Right ventricle myocardium inferior (tissue), 1 donor: Measurements from ENCODE around the gene RYR2. TPM values are rescaled to one million over a fixed set of nuclear protein-coding genes. Genes with fewer than 3 reads are reported as not detected.
"Not testable (repeated sequence)": the region's sequence is repeated elsewhere in the genome, so short reads cannot be mapped to it uniquely, and the experiment has no call there.

Experiments
- ATAC-seq: fragments of 200-7000 bp; cut with Tn5 transposase; one replicate; pipeline ENCODE4 v1.9.1; 2020; ENCODE audit warnings: mild to moderate bottlenecking, moderate library complexity
- DNase-seq: peaks from one replicate; pipeline ENCODE4 v3.0.0; 2021; ENCODE audit errors: missing footprints
- intact Hi-C: fragments of 100-400 bp; cut with DNase I; formaldehyde crosslinking; loops from one replicate; pipeline ENCODE4 v1.11.0; 2022
- total RNA-seq: library from RNA; stranded (reverse); fragmentation: NEBNext Ultra II Directional; extraction: Animal tissue kit (Norgen Biotek cat#: 25700); gene quantifications from one replicate; pipeline ENCODE4 v1.2.1, GENCODE V29; 2021
- donor health status: DM: no; HTN: yes; CAD: no; lungs with severe emphysema.

The RYR2 gene
- total RNA-seq, 1 donor from 2014 or later, result 694 TPM

GRCh38 chr1:237358555-237358954 is 316.6 kb downstream of the RYR2 start:
- intact Hi-C loops, result no loop called here

DNA sequence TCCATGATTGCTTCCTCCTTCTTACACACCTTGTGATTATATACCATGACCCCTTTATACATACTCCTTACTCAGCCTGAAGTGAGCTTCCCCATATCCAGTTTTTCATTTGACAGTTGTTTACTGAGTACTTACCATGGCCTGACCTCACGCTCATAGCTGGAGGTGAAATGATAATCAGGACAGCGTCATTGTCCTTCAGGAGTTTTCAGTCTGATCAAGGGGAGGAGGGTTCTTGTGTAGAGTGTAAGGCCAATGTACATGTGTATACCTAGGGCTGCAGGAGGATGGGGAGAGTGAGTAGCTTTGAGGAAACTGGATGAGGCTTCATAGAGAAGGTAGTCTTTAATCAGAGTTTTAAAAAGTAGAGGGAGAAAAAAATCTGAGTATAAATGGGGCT is 325.8 kb downstream of the RYR2 start:
- intact Hi-C loops, result no loop called here
- ATAC-seq, result peak; percentile 30
- DNase-seq, result no peak

More at GRCh38 chr1:237358555-237358954, 316.6 kb downstream of the RYR2 start:
- ATAC-seq (peak; percentile 32), DNase-seq (no peak)

GRCh38 chr1:237371477-237371876 is 329.5 kb downstream of the RYR2 start:
- ATAC-seq, intact Hi-C loops: not testable (repeated sequence)

GRCh38 chr1:237383791-237384190 is 341.8 kb downstream of the RYR2 start:
- DNase-seq, result no peak
- intact Hi-C loops, result no loop called here
- no peak for ATAC-seq

More at GRCh38 chr1:237371477-237371876, 329.5 kb downstream of the RYR2 start:
- not testable (repeated sequence) for DNase-seq

DNA sequence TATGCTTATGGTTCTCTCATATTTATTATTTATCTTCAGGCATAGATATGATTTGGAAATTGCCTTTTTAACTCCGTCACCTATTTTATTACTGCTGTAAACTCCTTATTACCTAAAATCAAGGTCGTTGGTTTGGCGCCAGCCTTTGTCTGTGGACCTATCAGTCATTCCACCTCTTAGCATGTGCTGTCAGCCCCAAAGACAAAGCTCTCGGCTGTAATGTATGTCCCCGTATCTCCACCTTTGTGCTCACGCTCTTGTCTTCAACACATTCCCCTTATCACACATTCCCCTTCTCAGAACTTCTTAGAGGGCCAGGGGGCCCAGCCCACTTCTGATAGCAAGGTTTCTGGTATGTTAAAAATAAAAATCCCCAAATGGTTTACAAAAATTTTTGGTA is 342.2 kb downstream of the RYR2 start:
- intact Hi-C loops, result no loop called here
- DNase-seq (no peak), ATAC-seq (peak; percentile 20)

- intact Hi-C loops, result no loop called here
- DNase-seq (no peak), ATAC-seq (no peak)
These were observed 344.6 kb downstream of the RYR2 start for GRCh38 chr1:237386362-237387143.

DNA sequence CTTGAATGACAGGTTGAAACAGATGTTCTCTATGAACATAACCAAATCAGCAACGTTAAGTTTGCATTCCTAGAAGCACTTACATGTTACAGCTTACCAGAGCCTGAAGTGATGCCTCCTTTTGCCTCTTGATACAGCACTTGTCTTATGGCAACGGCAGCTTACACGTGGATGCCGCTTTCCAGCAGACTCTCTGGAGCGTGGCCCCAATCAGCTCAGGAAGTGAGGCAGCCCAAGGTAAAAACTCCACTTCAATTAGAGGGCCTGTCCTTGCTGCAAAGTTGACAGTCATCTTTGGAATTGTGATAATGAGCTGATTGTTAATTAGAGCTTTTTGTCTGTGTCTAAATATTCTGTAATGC is 345.1 kb downstream of the RYR2 start:
- ATAC-seq (no peak), DNase-seq (no peak)
- intact Hi-C loops, result no loop called here

- ATAC-seq, result no peak
- intact Hi-C loops, result no loop called here
- no peak for DNase-seq
These were observed 348.8 kb downstream of the RYR2 start for GRCh38 chr1:237390823-237391222.

DNA sequence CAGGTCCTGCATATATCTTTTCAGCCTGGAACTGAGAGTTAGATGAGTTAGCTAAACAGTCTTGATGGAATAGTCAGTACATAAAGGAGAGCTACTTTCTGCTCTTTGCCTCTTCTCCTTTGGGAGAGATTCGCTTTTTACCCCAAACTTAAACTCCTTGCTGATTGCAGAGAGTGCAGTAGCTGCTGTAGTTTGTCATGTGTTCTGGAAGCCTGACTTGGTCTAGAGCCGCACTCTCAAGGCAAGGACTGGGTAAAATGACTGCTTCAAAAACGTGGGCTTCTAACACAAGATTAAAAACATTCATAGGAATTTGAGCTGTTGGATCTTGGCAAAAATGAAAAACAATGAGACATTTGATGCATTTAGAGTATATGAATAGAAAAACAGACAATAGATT is 351.6 kb downstream of the RYR2 start:
- no peak for ATAC-seq
- intact Hi-C loops, result no loop called here
- no peak for DNase-seq

DNA sequence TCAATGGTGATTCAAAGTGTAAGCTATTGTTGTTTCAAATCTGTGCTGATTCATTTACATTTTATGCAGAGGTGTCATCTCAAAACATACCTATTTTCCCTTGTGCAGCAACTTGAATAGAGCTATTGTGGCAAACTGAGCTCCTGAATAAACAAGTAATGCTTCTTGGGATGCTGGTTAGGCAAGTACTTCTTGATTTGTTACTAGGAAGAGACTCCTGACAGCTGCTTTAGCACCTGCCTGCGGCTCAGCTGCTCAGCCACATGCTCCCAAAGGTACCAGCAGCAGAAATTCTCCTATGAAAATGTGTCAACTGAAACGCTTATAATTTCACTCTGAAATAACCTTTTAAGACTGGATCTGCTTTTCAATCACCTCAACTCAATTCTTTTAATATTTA is 352.3 kb downstream of the RYR2 start:
- intact Hi-C loops, result no loop called here
- ATAC-seq, result no peak
- DNase-seq, result no peak

GRCh38 chr1:237396426-237396825 is 354.4 kb downstream of the RYR2 start:
- ATAC-seq, result no peak
- no peak for DNase-seq
- intact Hi-C loops, result no loop called here

GRCh38 chr1:237398751-237399150 is 356.8 kb downstream of the RYR2 start:
- ATAC-seq (no peak), DNase-seq (no peak)
- intact Hi-C loops, result no loop called here

DNA sequence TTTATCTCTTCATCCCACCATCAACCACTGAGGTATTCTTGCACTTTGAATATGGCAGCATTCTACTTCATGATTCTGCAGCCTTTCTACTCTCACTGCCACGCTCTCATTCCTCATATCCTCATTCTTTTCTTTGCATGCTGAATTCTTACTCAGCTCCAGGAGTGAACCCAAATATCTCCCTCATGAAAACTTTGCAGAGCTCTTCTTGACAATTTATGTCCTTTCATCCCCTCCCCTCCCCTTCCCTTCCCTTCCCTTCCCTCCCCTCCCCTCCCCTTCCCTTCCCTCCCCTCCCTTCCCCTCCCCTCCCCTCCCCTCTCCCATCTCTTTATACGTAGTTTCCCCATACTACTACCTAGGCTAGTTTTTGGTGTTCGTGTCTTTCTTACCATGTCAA is 363.9 kb downstream of the RYR2 start:
- intact Hi-C loops, result no loop called here
- ATAC-seq (no peak), DNase-seq (no peak)

DNA sequence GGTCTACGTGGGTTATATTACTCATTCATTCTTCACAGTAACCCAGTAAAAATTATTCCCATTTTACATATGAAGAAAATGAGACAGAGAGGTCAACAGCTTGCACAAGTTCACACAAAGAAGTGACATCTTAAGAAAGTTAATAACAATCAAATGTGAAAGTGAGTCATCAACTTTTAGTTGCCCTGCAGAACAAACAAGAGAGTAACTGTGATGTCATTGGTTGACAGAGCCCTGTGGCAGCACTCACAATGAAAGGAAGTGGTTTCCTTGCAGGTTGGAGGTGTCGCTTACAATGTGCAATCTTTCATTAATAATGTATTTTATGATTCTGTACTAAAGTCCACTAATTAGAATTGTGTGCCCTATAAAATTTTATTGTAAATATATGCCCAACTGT is 369.6 kb downstream of the RYR2 start:
- ATAC-seq (no peak), DNase-seq (no peak)
- intact Hi-C loops, result no loop called here

DNA sequence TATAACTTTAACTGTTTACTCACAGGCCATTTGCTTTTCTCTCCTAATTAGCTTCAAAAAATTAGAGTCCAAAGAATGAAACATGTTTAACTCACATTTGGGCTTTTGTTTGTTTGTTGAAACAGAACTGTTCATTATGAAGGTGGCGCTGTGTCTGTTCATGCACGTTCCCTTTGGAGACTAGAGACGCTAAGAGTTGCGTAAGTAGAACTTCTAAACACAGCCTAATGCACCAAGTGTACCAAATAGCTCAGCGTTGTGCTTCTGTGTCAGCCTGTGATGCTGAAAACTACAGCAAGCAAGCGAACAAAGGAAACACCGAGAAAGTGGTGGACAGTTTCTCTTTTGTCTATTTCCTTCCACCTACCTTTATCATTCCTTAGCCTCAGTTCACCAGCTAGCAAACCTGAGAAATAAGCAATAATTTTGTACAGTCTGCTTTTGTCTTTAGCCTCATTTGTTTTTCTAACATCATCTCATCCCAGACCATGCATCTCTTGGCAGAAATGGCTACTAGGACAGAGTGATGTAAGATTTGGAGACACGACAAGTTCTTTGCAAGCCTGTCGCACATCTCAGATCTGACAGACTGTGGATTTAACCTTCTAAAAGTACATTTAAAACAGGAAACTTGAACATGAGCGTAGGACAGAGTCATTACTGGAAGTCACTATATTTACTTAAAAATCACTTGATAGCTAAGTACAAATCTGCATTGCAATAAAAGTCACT is 375.1 kb downstream of the RYR2 start:
- DNase-seq, result no peak
- peak; percentile 41 for ATAC-seq
- intact Hi-C loops, result no loop called here

- intact Hi-C loops, result no loop called here
- no peak for DNase-seq
- peak; percentile 37 for ATAC-seq
These were observed 386.8 kb downstream of the RYR2 start for GRCh38 chr1:237428809-237429208.

DNA sequence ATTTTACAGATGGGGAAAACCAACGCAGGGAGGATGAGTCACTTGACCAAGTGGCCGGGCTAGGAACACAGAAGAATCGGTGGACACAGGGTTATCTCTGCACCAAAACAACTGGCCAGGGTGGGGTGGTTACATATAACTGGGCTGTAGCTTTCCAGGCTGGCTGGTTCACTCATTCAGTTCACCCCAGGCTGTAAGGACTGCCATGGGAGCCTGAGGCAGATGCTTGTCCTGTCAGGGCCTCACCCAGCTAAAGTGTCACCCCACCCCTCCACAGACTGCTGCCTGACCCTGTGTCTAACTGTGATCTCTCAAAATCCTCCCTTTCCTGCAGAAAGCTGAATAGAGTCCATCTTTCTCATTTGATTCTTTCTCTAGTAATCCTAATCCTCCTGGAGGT is 387.3 kb downstream of the RYR2 start:
- DNase-seq, result no peak
- peak; percentile 51 for ATAC-seq
- intact Hi-C loops, result no loop called here

GRCh38 chr1:237431448-237431847 is 389.5 kb downstream of the RYR2 start:
- intact Hi-C loops, result no loop called here
- ATAC-seq (no peak), DNase-seq (no peak)

GRCh38 chr1:237440346-237440745 is 398.4 kb downstream of the RYR2 start:
- intact Hi-C loops, result no loop called here
- ATAC-seq (no peak), DNase-seq (no peak)

DNA sequence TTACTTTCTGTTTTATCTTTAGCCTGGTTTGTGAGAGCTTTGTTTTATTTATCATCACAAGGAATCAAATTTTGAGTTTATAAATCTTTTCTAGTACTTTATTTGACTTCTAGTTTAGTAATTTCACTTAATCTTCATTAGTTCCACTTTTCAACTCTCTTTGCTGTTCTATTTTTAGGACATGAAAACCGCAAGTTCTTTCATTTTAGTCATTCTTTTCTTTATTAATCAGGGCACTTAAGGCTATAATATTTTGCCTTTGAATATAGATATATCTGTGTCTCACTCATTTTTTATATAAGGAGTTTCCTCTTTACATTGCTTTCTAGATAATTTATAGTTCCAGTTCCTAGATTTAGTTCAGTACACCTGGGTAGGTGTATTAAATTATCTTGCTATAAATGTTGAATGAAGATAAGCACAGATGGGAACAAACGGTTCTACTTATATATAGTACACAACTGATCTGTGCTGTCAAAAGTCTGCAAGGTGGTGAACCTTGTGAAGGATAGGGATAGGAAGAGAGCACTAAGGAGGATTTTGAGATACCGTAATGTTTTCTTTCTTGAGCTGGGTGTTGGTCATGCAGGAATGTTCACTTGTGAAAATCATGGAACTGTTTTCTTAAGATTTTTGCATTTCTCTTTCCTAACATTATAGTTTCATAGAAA is 402.3 kb downstream of the RYR2 start:
- intact Hi-C loops, result no loop called here
- no peak for DNase-seq
- no peak for ATAC-seq
